ENCODE results near the gene CD80.

DNA sequence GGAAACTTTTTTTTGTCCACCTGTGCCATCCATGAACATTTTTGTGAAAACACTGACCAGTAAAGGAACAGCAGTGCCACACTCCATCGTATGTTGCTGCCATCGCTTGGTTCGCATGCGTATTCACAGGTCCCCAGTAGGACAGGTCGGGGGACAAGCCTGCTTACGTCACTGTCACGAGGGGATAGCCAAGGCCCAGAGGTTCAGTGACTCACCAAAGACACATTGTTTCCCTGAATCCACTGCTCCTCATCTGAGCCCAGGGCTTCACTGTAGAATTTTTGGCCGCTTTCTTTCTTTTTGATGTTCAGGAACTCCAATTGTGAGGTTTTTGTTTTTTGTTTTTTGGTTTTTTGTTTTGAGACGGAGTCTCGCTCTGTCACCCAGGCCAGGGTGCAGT, 25.8 kb upstream of the CD80 start:
- TF ChIP-seq SMAD5 (IDR thresholded peaks at IDR 0.05; ENCODE audit: low read depth) (no peak), FOXM1 (IDR thresholded peaks at IDR 0.05; ENCODE audit: low read depth, low read length) (no peak), RCOR1 (conservative IDR thresholded peaks at IDR 0.05; ENCODE audit: low read depth, low read length) (no peak), RAD21 (IDR thresholded peaks at IDR 0.05; ENCODE audit: insufficient read depth, low read depth, low read length) (no peak), TCF7 (IDR thresholded peaks at IDR 0.05; ENCODE audit: borderline replicate concordance) (no peak), RFX5 (IDR thresholded peaks at IDR 0.05; ENCODE audit: low read depth, low read length) (no peak), PAX5 (IDR thresholded peaks at IDR 0.05; ENCODE audit: borderline replicate concordance, low read depth, low read length) (no peak), POLR2A (IDR thresholded peaks at IDR 0.05; ENCODE audit: low read depth, low read length) (no peak), POLR2AphosphoS5 (IDR thresholded peaks at IDR 0.05; ENCODE audit: low read length) (no peak)
- TF ChIP-seq, protein P1, sequence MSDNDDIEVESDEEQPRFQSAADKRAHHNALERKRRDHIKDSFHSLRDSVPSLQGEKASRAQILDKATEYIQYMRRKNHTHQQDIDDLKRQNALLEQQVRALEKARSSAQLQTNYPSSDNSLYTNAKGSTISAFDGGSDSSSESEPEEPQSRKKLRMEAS (IDR thresholded peaks at IDR 0.05; ENCODE audit: low read depth, low read length): no peak
- TF ChIP-seq, protein P2, sequence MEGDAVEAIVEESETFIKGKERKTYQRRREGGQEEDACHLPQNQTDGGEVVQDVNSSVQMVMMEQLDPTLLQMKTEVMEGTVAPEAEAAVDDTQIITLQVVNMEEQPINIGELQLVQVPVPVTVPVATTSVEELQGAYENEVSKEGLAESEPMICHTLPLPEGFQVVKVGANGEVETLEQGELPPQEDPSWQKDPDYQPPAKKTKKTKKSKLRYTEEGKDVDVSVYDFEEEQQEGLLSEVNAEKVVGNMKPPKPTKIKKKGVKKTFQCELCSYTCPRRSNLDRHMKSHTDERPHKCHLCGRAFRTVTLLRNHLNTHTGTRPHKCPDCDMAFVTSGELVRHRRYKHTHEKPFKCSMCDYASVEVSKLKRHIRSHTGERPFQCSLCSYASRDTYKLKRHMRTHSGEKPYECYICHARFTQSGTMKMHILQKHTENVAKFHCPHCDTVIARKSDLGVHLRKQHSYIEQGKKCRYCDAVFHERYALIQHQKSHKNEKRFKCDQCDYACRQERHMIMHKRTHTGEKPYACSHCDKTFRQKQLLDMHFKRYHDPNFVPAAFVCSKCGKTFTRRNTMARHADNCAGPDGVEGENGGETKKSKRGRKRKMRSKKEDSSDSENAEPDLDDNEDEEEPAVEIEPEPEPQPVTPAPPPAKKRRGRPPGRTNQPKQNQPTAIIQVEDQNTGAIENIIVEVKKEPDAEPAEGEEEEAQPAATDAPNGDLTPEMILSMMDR (IDR thresholded peaks at IDR 0.05 in 2 of 3, conservative IDR thresholded peaks at IDR 0.05 in 1 of 3; ENCODE audit: control insufficient read depth in 2 of 3, extremely low read depth in 1 of 3, insufficient read depth in 1 of 3, low read depth in 3 of 3, low read length in 3 of 3): no peak
